K562 (cell line): ENCODE results near the gene IL15. TPM values are rescaled to one million over a fixed set of nuclear protein-coding genes. Genes with fewer than 3 reads are reported as not detected.
A peak's percentile ranks its signal among the peaks of the same experiment; 100 is the strongest.

ENCODE experiments used
- ATAC-seq: fragments of 200-7000 bp; cut with Tn5 transposase; 3 replicates; pipeline ENCODE4 v1.9.1; 2020; ENCODE audit warnings: moderate library complexity
- BruUV-seq: library from RNA; stranded (reverse); fragments of 400-500 nt; replicated peaks from 2 replicates; lab custom pipeline; 2021; lab: Mats Ljungman, UMichigan
- CTCF ChIA-PET: fragments of 300-600 bp; formaldehyde crosslinking; extraction: SDS; loops from one replicate; lab custom pipeline; 2021; ENCODE audit warnings: low intra/inter-chr PET ratio; lab: Yijun Ruan, JAX
- POLR2A ChIA-PET: fragments of 300-600, 350-650 bp; sonication (Branson Sonifier 250); formaldehyde crosslinking; extraction: SDS; loops from one replicate; lab custom pipeline; 2021; ENCODE audit warnings: antibody characterized with exemption, inconsistent platforms; lab: Yijun Ruan, JAX
- DNase-seq, 4 experiments: peaks; one replicate each; pipeline versions ENCODE4 v3.0.0 to v3.0.0-alpha.2; 2011 to 2018; ENCODE audit warnings: low spot score in 3 of 4, mixed read lengths in 3 of 4; ENCODE audit errors: extremely low read depth in 1 of 4
- FAIRE-seq: peaks from 2 replicates; lab custom pipeline; 2011; peaks lifted over from hg19 to GRCh38; lab: Jason Lieb, UNC
- H2AFZ ChIP-seq: 2 replicates; pipeline ENCODE4 v1.6.0; 2011; ENCODE audit warnings: low read depth, low read length, control low read depth, inconsistent platforms
- H3K27ac ChIP-seq: fragments of 200-600 bp; 3 replicates; pipeline ENCODE4 v1.8.0; 2011; ENCODE audit warnings: low read depth, mild to moderate bottlenecking, control low read depth, inconsistent platforms, low read length, moderate library complexity, mixed read lengths; ENCODE audit errors: extremely low read depth
- H3K27me3 ChIP-seq, 2 experiments: fragments of 300-600 bp in 1 of 2; 2 replicates in 1 of 2; 3 replicates in 1 of 2; pipeline versions ENCODE4 v1.6.0 to v1.8.0; 2011; ENCODE audit warnings: inconsistent platforms in 2 of 2, low read length in 2 of 2, mild to moderate bottlenecking in 1 of 2, mixed read lengths in 1 of 2, moderate library complexity in 1 of 2; ENCODE audit not compliant: control insufficient read depth in 2 of 2, insufficient read depth in 2 of 2
- H3K36me3 ChIP-seq: fragments of 300-600 bp; 3 replicates; pipeline ENCODE4 v1.8.0; 2011; ENCODE audit warnings: mild to moderate bottlenecking, low read length, inconsistent platforms; ENCODE audit not compliant: control insufficient read depth, insufficient read depth
- H3K4me1 ChIP-seq, 2 experiments: fragments of 200-600 bp in 1 of 2; replicated peaks in 1 of 2; 2 replicates in 1 of 2; 3 replicates in 1 of 2; pipeline versions ENCODE4 v1.5.1 to v1.8.0; 2011; ENCODE audit warnings: inconsistent platforms in 2 of 2, low read length in 2 of 2, mild to moderate bottlenecking in 1 of 2, mixed read lengths in 1 of 2, moderate library complexity in 1 of 2; ENCODE audit not compliant: control insufficient read depth in 2 of 2, insufficient read depth in 2 of 2
- H3K4me2 ChIP-seq: 2 replicates; pipeline ENCODE4 v1.6.1; 2011; ENCODE audit warnings: low read length, control low read depth, inconsistent platforms, mixed read lengths; ENCODE audit not compliant: insufficient read depth
- H3K4me3 ChIP-seq: fragments of 200-600 bp; sonication (generic), shearing (Covaris generic); 2 replicates; pipeline ENCODE4 v1.5.1; 2016; ENCODE audit warnings: control low read depth, inconsistent platforms
- H3K79me2 ChIP-seq: fragments of 200-600 bp; 3 replicates; pipeline ENCODE4 v1.8.0; 2011; ENCODE audit warnings: low read length, inconsistent platforms; ENCODE audit not compliant: control insufficient read depth, insufficient read depth
- H3K9ac ChIP-seq, 2 experiments: 2 replicates each; pipeline versions ENCODE4 v1.6.0 to v1.6.1; 2011; ENCODE audit warnings: low read depth in 2 of 2, low read length in 2 of 2, control low read depth in 1 of 2, inconsistent platforms in 1 of 2, mild to moderate bottlenecking in 1 of 2, mixed read lengths in 1 of 2; ENCODE audit not compliant: insufficient read depth in 1 of 2
- H3K9me1 ChIP-seq: one replicate; pipeline ENCODE4 v1.6.0; 2011; ENCODE audit warnings: inconsistent platforms, mild to moderate bottlenecking, low read length, moderate library complexity; ENCODE audit not compliant: control insufficient read depth, insufficient read depth
- H3K9me3 ChIP-seq: replicated peaks from 2 replicates; pipeline ENCODE4 v1.5.1; 2011; ENCODE audit warnings: low read depth, low read length, inconsistent platforms; ENCODE audit not compliant: control insufficient read depth, insufficient read depth
- H4K20me1 ChIP-seq: replicated peaks from 2 replicates; pipeline ENCODE4 v1.6.1; 2011; ENCODE audit warnings: low read length, inconsistent platforms, mixed read lengths; ENCODE audit not compliant: control insufficient read depth, insufficient read depth
- C11orf30 ChIP-seq: fragments of 450-650 bp; IDR thresholded peaks from 2 replicates; pipeline ENCODE4 v1.6.1; 2016; ENCODE audit warnings: low read depth, mild to moderate bottlenecking
- CBFB ChIP-seq: sonication (generic); formaldehyde crosslinking; IDR thresholded peaks from 2 replicates; pipeline ENCODE4 v1.4.0; 2020; ENCODE audit warnings: mild to moderate bottlenecking, missing genetic modification reagents
- CC2D1A ChIP-seq: fragments of 450-650 bp; IDR thresholded peaks from 2 replicates; pipeline ENCODE4 v1.6.1; 2017; ENCODE audit warnings: mild to moderate bottlenecking
- CHCHD3 ChIP-seq: fragments of 250-450 bp; sonication (Bioruptor Pico); IDR thresholded peaks from 2 replicates; pipeline ENCODE4 v2.1.2; 2022; ENCODE audit warnings: mild to moderate bottlenecking
- FOXA1 ChIP-seq: fragments of 450-650 bp; IDR thresholded peaks from 2 replicates; pipeline ENCODE4 v1.6.1; 2016; ENCODE audit warnings: mild to moderate bottlenecking, borderline replicate concordance
- FOXK2 ChIP-seq, 2 experiments: fragments of 450-650 bp; IDR thresholded peaks in 1 of 2; conservative IDR thresholded peaks in 1 of 2; 2 replicates each; pipeline ENCODE4 v1.6.1; 2016; ENCODE audit warnings: low read depth in 2 of 2, mild to moderate bottlenecking in 1 of 2
- KAT2B ChIP-seq: IDR thresholded peaks from one replicate; pipeline ENCODE4 v1.6.1; 2012; ENCODE audit warnings: low read depth, mild to moderate bottlenecking, control low read depth, inconsistent platforms, low read length, moderate library complexity
- MAFF ChIP-seq: IDR thresholded peaks from 2 replicates; pipeline ENCODE4 v1.6.1; 2012; ENCODE audit warnings: low read length, improper control_type of control experiment
- MAFG ChIP-seq: fragments of 450-650 bp; conservative IDR thresholded peaks from 2 replicates; pipeline ENCODE4 v1.6.1; 2016; ENCODE audit warnings: missing genetic modification characterization, missing compliant biosample characterization
- MAFK ChIP-seq: IDR thresholded peaks from 2 replicates; pipeline ENCODE4 v1.6.1; 2011; ENCODE audit warnings: low read length, improper control_type of control experiment
- MTA1 ChIP-seq: fragments of 450-650 bp; IDR thresholded peaks from 2 replicates; pipeline ENCODE4 v1.6.1; 2017; ENCODE audit warnings: borderline replicate concordance
- NR2C1 ChIP-seq, 2 experiments: fragments of 450-650 bp; IDR thresholded peaks; 2 replicates each; pipeline ENCODE4 v1.6.1; 2017; ENCODE audit warnings: mild to moderate bottlenecking in 2 of 2, antibody characterized with exemption in 1 of 2, inconsistent platforms in 1 of 2, missing compliant biosample characterization in 1 of 2, missing genetic modification characterization in 1 of 2
- POLR2B ChIP-seq: fragments of 450-650 bp; IDR thresholded peaks from 2 replicates; pipeline ENCODE4 v1.6.1; 2018; ENCODE audit warnings: low read depth; ENCODE audit not compliant: partially characterized antibody
- TEAD2 ChIP-seq: fragments of 450-650 bp; IDR thresholded peaks from 2 replicates; pipeline ENCODE4 v1.6.1; 2016; ENCODE audit warnings: missing genetic modification characterization, control low read depth, missing compliant biosample characterization
- ZNF134 ChIP-seq: fragments of 250-450 bp; sonication (Bioruptor Pico); conservative IDR thresholded peaks from 2 replicates; pipeline ENCODE4 v1.4.0; 2020
- ZNF175 ChIP-seq: fragments of 200-800 bp; sonication (Bioruptor generic); IDR thresholded peaks from 2 replicates; pipeline ENCODE4 v1.6.1; 2016; ENCODE audit warnings: low read depth, mild to moderate bottlenecking, missing genetic modification characterization, missing compliant biosample characterization
- ZNF316 ChIP-seq: fragments of 450-650 bp; IDR thresholded peaks from 2 replicates; pipeline ENCODE4 v1.6.1; 2016
- ZNF324 ChIP-seq: fragments of 250-450 bp; sonication (Bioruptor Pico); IDR thresholded peaks from 2 replicates; pipeline ENCODE4 v1.4.0; 2020; ENCODE audit warnings: mild to moderate bottlenecking
- ZNF347 ChIP-seq: fragments of 450-650 bp; formaldehyde crosslinking; IDR thresholded peaks from 2 replicates; pipeline ENCODE4 v1.4.0; 2020; ENCODE audit warnings: low read depth, mild to moderate bottlenecking, moderate library complexity
- ZNF561 ChIP-seq: fragments of 450-650 bp; formaldehyde crosslinking; conservative IDR thresholded peaks from 2 replicates; pipeline ENCODE4 v1.4.0; 2020; ENCODE audit warnings: mild to moderate bottlenecking, moderate library complexity
- WGBS: fragments of 100-300 bp; shearing (Covaris generic); methylation state at CpG from one replicate; pipeline ENCODE4 v1.1.6; 2016; ENCODE audit warnings: low coverage, mixed read lengths; ENCODE audit not compliant: insufficient coverage; ENCODE audit errors: missing lambda C conversion rate; 5-methylcytosine and 5-hydroxymethylcytosine counted together
- in situ Hi-C: fragments of 300-500 bp; cut with MboI; formaldehyde crosslinking; loops from 4 replicates; pipeline ENCODE4 v1.15.0; 2018; ENCODE audit warnings: inconsistent platforms, mixed read lengths
- intact Hi-C: fragments of 100-400 bp; cut with micrococcal nuclease; formaldehyde crosslinking; loops from 2 replicates; pipeline ENCODE4 v1.14.2; 2022
- polyA plus RNA-seq, 8 experiments: library from polyadenylated mRNA; depleted of rRNA in 4 of 8; stranded (reverse) in 5 of 8; unstranded in 3 of 8; fragments of >200 nt; fragmentation: Nextera tagmentation in 2 of 8; fragmentation: Illumina TruSeq in 1 of 8; extraction: Ambion mirVana in 2 of 8; extraction: Trizol in 1 of 8; gene quantifications; 2 replicates each; pipeline versions ENCODE4 v1.2.1 to v1.2.3, GENCODE V29; 2011 to 2014; ENCODE audit warnings: inconsistent platforms in 1 of 8, missing spikeins in 1 of 8
- total RNA-seq, 7 experiments: library from RNA; depleted of rRNA in 6 of 7; stranded (reverse); fragments of >200 nt in 6 of 7; fragmentation: Illumina TruSeq in 2 of 7; extraction: Trizol in 2 of 7; gene quantifications; 2 replicates each; pipeline versions ENCODE4 v1.2.1 to v1.2.3, GENCODE V29; 2011 to 2021; ENCODE audit warnings: low replicate concordance in 1 of 7
- TF ChIP-seq, protein P1 (sequence below): fragments of 450-650 bp; IDR thresholded peaks from 2 replicates; pipeline ENCODE4 v1.6.1; 2014; ENCODE audit warnings: low read depth, mild to moderate bottlenecking, moderate library complexity, borderline replicate concordance
- TF ChIP-seq, protein P2 (sequence below): fragments of 250-450 bp; sonication (Bioruptor Pico); IDR thresholded peaks from 2 replicates; pipeline ENCODE4 v1.8.0; 2021; ENCODE audit warnings: moderate library complexity, mild to moderate bottlenecking, inconsistent platforms

The IL15 gene
- total and polyA plus RNA-seq, 9 of the 15 experiments (the other 6 are each of a cell fraction or from before 2014, with no cell fraction given) = 0.13 to 0.50 (median 0.34) TPM

DNA sequence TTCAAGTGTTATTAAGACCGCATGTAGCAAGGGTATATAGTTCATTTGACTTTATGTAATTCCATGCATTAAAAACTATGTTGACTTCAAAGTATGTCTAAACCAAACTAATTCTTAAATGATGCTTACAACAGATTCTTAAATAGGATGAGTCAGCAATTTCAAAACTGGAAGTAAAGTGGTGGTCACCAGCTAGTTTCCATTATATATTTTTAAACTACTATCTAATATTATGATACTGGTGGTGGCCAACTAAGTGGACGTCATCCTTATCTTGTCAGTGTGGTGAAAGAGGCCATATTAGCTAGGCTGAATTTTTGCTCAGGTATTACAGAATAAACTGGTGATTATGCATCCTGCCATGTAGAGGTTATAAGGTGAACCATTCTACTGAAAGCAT, 1.2 kb downstream of the IL15 start:
- BruUV-seq = no TSS peak
- DNase-seq (no peak), FAIRE-seq (no peak), ATAC-seq (no peak)
- Histone ChIP-seq H3K27me3 (no peaks in the 10 kb centered on the region), H3K9me1 (no peaks in the 10 kb centered on the region), H3K4me2 (no peak overlapping the region), H3K79me2 (no peaks in the 10 kb centered on the region), H3K36me3 (no peaks in the 10 kb centered on the region), H3K9ac (no peak overlapping the region), H3K27ac (no peak overlapping the region), H3K9me3 (no peaks in the 10 kb centered on the region), H4K20me1 (no peaks in the 10 kb centered on the region), H2AFZ (no peak overlapping the region), H3K4me3 (no peak overlapping the region), H3K4me1 (peaks cover 0 to 11% of the 10 kb centered on the region in 2 experiments; a peak in 2 of 5 replicates)
- WGBS = 4% methylated on average over 2 of the region's 2 CpGs
- in situ Hi-C loops (no loop called here), intact Hi-C loops (no loop called here)
- POLR2A ChIA-PET = no interaction called here
- CTCF ChIA-PET = no interaction called here
- TF ChIP-seq FOXA1 (no peak), ZNF175 (CRISPR knock-in tag) (no peak), CHCHD3 (CRISPR knock-in tag) (no peak), MAFK (peak; percentile 95), CC2D1A (no peak), TEAD2 (tag) (no peak), FOXK2 (conservative IDR thresholded peaks at IDR 0.05 in 1 of 2, IDR thresholded peaks at IDR 0.05 in 1 of 2; ENCODE audit: low read depth in 2 of 2) (no peak), MAFF (peak; percentile 94), ZNF561 (CRISPR knock-in tag) (no peak), C11orf30 (peak; percentile 80), MTA1 (no peak), MAFG (tag) (peak; percentile 89), ZNF134 (CRISPR knock-in tag) (no peak), ZNF324 (CRISPR knock-in tag) (no peak), CBFB (CRISPR knock-in tag) (no peak), ZNF316 (peak; percentile 92), ZNF347 (no peak), NR2C1 (IDR thresholded peaks at IDR 0.05) (no peak), NR2C1 (tag; IDR thresholded peaks at IDR 0.05) (no peak), KAT2B (no peak), POLR2B (no peak)
- TF ChIP-seq, protein P1, sequence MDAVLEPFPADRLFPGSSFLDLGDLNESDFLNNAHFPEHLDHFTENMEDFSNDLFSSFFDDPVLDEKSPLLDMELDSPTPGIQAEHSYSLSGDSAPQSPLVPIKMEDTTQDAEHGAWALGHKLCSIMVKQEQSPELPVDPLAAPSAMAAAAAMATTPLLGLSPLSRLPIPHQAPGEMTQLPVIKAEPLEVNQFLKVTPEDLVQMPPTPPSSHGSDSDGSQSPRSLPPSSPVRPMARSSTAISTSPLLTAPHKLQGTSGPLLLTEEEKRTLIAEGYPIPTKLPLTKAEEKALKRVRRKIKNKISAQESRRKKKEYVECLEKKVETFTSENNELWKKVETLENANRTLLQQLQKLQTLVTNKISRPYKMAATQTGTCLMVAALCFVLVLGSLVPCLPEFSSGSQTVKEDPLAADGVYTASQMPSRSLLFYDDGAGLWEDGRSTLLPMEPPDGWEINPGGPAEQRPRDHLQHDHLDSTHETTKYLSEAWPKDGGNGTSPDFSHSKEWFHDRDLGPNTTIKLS = no peak
- TF ChIP-seq, protein P2, sequence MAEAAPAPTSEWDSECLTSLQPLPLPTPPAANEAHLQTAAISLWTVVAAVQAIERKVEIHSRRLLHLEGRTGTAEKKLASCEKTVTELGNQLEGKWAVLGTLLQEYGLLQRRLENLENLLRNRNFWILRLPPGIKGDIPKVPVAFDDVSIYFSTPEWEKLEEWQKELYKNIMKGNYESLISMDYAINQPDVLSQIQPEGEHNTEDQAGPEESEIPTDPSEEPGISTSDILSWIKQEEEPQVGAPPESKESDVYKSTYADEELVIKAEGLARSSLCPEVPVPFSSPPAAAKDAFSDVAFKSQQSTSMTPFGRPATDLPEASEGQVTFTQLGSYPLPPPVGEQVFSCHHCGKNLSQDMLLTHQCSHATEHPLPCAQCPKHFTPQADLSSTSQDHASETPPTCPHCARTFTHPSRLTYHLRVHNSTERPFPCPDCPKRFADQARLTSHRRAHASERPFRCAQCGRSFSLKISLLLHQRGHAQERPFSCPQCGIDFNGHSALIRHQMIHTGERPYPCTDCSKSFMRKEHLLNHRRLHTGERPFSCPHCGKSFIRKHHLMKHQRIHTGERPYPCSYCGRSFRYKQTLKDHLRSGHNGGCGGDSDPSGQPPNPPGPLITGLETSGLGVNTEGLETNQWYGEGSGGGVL (CRISPR knock-in tag) = no peak
